ENCODE data around the gene CCDC102B. TPM values are rescaled to one million over a fixed set of nuclear protein-coding genes. Genes with fewer than 3 reads are reported as not detected.

CCDC102B gene
- total and polyA plus RNA-seq, 9 donors = 1.8 to 7.0 (median 4.2) TPM

DNA sequence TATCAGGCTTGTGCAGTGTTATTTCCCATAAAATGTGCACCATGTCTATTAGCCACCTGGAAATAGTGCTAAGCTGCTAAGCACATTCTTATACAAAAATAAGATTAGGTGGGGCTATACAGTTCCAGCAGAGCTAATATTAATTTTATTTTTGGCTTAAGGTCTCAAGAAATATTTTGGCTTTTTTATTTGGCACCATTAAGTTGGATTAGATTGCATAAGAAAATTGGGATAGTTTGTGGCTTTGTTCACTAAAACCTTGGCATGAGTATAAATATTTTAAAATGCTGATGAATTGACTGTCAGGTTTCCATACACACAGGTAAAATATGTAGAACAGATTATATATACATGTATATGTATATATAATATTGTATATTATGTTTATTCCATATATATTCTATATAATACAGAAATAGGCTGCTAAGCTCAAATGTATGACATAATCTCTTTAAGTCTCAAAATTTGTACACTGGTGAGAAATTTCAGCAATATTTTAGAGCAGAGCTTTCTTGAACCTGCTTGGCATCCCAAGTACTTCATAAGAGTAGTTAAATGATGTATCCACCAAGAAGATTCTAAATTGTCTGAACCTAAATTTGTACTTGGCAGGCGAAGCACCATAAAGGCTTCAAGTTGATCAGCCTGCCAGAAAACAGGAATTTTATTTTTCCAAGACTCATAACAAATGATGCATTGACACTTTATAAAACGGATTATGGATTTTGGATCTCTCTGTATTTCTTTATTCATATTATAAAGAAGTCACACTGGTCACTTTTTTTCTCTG is 32.6 kb downstream of the CCDC102B start:
- H3K4me3 ChIP-seq = no peak overlapping the region
- 60 to 68% (median 67%) methylated on average over 2 of the region's 2 CpGs for WGBS, 3 donors

DNA sequence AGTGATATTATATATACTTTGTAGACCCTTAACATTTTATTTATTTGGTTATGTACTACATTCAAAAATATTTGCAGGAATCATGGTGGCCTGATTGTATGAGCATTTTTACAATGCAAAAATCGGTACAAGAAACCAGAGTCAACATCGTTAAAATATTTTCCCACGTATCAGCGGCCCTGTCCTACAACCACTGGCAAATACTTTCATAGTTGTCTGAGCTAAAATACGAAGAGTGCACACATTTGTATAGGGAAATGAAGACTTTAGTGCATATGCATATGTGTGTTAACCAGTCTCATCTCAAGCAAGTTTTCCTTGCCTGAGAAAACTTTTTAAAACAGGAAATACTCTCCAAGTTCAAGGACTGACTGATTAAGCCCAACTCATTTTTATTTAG is 35.9 kb downstream of the CCDC102B start:
- no peak for DNase-seq
- TF ChIP-seq POLR2A (IDR thresholded peaks at IDR 0.05) (no peak), EP300 (IDR thresholded peaks at IDR 0.05) (no peak)
- TF ChIP-seq, protein P1, sequence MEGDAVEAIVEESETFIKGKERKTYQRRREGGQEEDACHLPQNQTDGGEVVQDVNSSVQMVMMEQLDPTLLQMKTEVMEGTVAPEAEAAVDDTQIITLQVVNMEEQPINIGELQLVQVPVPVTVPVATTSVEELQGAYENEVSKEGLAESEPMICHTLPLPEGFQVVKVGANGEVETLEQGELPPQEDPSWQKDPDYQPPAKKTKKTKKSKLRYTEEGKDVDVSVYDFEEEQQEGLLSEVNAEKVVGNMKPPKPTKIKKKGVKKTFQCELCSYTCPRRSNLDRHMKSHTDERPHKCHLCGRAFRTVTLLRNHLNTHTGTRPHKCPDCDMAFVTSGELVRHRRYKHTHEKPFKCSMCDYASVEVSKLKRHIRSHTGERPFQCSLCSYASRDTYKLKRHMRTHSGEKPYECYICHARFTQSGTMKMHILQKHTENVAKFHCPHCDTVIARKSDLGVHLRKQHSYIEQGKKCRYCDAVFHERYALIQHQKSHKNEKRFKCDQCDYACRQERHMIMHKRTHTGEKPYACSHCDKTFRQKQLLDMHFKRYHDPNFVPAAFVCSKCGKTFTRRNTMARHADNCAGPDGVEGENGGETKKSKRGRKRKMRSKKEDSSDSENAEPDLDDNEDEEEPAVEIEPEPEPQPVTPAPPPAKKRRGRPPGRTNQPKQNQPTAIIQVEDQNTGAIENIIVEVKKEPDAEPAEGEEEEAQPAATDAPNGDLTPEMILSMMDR (IDR thresholded peaks at IDR 0.05) = no peak
- Histone ChIP-seq H3K4me1 (ENCODE audit: insufficient read depth) (no peaks in the 10 kb centered on the region), H3K36me3 (no peaks in the 10 kb centered on the region), H3K27me3 (no peaks in the 10 kb centered on the region), H3K27ac (no peak overlapping the region), H3K9me3 (no peaks in the 10 kb centered on the region), H3K4me3 (no peak overlapping the region)
- WGBS, 3 donors = 24 to 26% (median 25%) methylated on average over 5 of the region's 5 CpGs
- intact Hi-C loops (cut with DNase I) = no loop called here

More for the DNA sequence above, 32.6 kb downstream of the CCDC102B start:
- H3K36me3 ChIP-seq = no peaks in the 10 kb centered on the region
- intact Hi-C loops (cut with DNase I) = no loop called here
- no peak for DNase-seq
- H3K27me3 ChIP-seq = no peaks in the 10 kb centered on the region
- H3K27ac ChIP-seq = no peak overlapping the region
- H3K4me1 ChIP-seq (ENCODE audit: insufficient read depth) = no peaks in the 10 kb centered on the region
- TF ChIP-seq, protein P1 (IDR thresholded peaks at IDR 0.05) = no peak
- TF ChIP-seq EP300 (IDR thresholded peaks at IDR 0.05) = no peak
- TF ChIP-seq POLR2A (IDR thresholded peaks at IDR 0.05) = no peak
- no peaks in the 10 kb centered on the region for H3K9me3 ChIP-seq

DNA sequence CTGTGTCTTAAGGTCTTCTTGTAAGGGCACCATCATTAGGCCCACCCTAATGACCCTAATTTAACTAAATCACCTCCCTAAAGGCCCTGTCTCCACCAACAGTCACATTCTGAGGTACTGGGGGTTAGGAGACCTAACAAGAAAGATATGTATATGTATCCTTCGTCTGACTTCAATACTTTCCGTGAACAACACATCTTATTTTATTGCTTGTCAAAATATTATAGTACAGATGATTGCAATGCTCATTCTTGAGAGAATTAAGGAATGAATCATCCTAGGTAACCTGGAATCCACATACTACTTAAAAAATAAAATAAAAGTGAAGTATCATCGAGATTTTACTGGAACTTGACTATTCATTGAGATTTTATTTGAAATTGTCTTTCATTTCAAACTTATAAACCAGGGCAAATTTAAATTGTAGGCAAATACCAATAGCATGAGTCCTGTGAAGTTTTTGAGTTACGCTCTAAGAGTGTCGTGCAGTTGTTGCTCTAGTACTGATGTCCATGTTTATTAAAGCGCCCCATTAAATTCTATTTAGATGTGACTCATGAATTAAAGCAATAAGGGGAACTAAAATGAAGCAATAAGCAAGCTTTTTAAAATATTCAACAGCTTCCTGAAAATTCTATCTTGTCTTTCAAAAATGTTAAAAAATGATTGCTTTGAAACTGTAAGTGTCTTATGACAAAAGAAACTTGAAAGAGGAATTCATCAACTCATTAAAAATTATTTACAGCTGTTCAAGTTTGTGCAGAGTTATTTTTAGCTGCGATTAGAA is 40.0 kb downstream of the CCDC102B start:
- 33 to 39% (median 34%) methylated on average over 7 of the region's 7 CpGs for WGBS, 3 donors
- DNase-seq = no peak
- Histone ChIP-seq H3K9me3 (no peaks in the 10 kb centered on the region), H3K27ac (no peak overlapping the region), H3K4me1 (ENCODE audit: insufficient read depth) (no peaks in the 10 kb centered on the region), H3K27me3 (no peaks in the 10 kb centered on the region), H3K4me3 (no peak overlapping the region), H3K36me3 (no peaks in the 10 kb centered on the region)
- TF ChIP-seq EP300 (IDR thresholded peaks at IDR 0.05) = no peak
- TF ChIP-seq, protein P1 (IDR thresholded peaks at IDR 0.05) = no peak
- no peak for TF ChIP-seq POLR2A (IDR thresholded peaks at IDR 0.05)
- intact Hi-C loops (cut with DNase I) = no loop called here

DNA sequence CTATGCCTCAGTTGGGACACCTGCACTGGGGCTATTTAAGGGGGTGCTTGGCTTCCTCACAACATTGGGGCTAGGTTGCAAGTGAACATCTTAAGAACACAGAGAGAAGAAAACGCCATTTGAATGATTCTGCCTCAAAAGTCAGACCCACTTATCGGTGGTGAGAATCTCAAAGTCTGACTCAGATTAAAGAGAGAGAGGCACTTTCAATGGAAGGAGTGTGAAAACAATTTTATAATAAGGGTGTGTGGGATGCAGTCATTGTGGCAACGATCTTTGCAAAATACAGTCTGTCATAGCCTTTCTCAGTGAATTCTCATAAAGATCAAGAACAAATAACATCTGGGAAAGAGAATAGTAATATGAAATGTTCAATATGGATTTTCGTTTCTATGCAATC is 41.8 kb downstream of the CCDC102B start:
- no peaks in the 10 kb centered on the region for H3K9me3 ChIP-seq
- H3K27me3 ChIP-seq = no peaks in the 10 kb centered on the region
- H3K4me1 ChIP-seq (ENCODE audit: insufficient read depth) = no peaks in the 10 kb centered on the region
- no peak overlapping the region for H3K27ac ChIP-seq
- 74 to 81% (median 79%) methylated on average over 4 of the region's 4 CpGs for WGBS, 3 donors
- TF ChIP-seq POLR2A (IDR thresholded peaks at IDR 0.05) = no peak
- TF ChIP-seq EP300 (IDR thresholded peaks at IDR 0.05) = no peak
- TF ChIP-seq, protein P1 (IDR thresholded peaks at IDR 0.05) = no peak
- no peak overlapping the region for H3K4me3 ChIP-seq
- intact Hi-C loops (cut with DNase I) = no loop called here
- no peak for DNase-seq
- H3K36me3 ChIP-seq = no peaks in the 10 kb centered on the region

Measured in ovary (tissue), 9 donors.